HG03064 (cell line): Measurements from ENCODE around the gene MYO1H.

Experiments used
- ATAC-seq: cut with Tn5 transposase; IDR thresholded peaks from one replicate; pipeline ENCODE4 v1.9.1; 2021; ENCODE audit warnings: low read depth; ENCODE audit not compliant: unreplicated experiment

The MYO1H gene

DNA sequence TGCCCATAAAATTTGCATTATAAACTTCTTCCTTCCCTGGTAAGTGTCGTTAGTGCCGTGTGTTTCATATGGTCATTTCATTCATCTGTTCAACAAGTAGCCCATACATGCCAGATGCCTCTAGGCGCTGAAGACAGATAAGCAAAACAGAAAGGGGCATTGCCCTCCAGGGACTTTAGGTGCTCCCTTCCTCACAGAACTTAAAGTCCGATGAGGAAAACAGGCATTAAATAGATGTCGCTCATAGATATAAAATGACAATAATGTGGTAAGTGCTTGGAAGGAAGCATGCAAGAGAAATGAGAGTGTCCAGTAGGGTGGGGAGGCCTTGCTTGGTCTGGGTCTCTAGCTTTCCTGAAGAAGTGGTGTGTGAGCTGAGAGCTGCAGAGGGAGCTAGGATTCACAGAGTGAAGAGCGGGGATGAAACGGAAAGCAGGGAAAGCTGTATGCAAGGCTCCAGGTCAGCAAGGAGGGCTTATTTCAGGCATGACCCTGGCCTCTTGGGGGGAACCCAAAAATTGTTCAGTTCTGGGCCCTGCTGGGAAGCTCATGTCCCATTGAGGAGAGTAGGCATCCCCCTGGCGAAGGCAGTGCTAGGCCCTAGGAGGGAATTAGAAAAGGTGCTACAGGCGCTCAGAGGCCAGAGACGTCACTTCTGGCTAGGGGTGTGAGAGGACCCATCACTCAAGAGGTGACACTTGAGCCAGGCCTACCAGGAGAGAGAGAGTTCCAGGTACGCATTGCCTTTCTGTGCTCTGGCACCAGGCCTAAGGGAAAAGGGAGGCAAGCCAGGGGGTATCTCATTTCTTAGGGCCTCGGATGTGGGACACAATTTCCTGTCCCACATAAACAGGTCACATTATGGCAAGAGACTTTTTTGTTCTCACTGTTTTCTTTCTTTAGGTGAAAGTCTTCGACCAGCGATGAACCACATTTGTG lies 141.6 kb downstream of the MYO1H start:
- no peak for ATAC-seq

DNA sequence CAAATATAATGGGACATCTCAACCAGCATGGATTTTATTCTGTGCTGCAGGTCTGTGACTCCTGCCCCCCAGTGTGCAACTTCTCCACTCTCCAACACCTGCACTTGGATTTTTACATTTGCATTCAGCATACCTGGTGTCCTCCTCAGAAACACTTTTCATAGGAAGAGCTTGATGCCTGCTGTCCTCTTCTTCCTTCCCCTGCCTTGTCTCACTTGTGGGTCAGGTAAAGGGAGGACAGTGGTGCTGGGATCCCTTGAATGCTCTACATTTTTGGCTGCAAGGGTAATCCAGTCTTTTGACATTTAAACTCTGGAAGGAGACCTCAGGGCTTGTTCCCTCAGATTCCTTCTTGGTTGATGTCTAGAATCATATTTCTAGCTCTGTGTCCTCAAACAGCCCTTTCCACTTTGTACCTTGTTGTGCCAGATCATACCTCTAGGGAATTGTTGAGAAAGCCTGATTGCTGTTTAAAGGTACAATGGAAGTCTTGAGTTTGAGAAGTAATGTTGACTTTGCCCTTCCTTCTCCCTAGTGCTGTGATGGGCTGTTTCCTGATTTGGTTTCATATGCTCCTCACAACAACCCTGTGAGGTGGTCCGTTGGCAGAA lies 142.4 kb downstream of the MYO1H start:
- no peak for ATAC-seq

DNA sequence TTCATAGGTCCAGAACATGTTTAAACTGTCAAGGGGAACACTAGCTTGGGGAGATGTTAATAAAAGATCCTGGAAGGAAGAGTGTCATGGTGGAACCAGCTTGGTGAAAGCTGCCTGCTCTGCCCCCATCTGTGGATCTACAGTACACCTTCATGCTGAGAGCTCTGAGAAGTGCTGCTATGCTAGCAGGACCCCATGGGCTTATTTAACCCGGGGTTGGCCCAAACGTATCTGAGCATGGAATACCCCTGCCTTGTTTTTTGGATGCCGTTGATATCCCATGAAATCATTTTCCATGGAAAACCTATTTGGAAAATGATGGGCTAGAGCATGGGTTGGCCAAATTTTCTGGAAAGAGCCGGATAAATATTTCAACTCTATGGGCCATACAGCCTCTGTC lies 144.0 kb downstream of the MYO1H start:
- no peak for ATAC-seq

DNA sequence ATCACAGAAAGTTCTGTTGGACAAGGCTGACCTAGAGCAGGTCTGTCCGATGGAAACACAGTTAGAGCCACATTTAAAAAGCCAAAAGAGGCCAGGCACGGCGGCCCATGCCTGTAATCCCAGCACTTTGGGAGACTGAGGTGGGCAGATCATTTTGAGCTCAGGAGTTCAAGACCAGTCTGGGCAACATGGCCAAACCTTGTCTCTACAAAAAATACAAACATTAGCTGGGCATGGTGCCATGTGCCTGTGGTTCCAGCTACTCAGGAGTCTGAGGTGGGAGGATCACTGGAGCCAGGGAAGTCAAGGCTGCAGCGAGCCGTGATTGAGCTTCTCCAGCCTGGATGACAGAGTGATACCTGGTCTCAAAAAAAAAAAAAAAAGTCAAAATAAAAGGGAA lies 144.7 kb downstream of the MYO1H start:
- no peak for ATAC-seq

DNA sequence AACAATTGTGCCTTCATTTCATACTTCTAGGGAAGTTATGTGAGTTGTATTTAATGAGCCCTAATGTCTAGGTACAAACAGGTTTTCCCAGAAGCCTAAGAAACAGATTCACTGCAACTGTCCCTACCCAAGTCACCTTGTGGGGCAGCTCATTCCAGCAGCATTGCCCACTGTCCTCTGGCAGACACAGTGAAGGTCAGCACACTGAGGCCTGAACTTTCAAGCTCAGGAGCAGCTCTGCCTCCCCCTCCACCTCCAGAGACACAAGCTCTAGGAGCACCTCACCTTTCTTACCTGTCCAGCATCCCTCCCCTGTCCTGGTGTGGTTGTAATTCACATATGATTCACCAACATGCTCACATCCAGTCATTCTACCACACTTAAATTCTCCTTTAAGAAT lies 145.4 kb downstream of the MYO1H start:
- ATAC-seq, result no peak

DNA sequence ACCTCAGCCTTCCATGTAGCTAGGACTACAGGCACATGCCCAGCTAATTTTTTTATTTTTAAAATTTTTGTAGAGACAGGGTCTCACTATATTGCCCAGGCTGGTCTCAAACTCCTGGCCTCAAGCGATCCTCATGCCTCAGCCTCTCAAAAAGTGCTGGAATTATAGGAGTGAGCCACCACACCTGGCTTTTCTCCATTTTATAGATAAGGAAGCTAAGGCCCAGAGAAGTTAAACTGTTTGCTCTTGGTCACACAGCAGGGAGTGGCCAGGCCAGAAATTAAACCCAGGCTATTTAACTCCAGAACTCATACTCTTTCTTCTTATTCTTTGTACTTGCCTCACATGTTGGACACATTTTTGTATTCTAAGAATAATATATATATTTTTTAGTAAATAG lies 146.2 kb downstream of the MYO1H start:
- no peak for ATAC-seq

DNA sequence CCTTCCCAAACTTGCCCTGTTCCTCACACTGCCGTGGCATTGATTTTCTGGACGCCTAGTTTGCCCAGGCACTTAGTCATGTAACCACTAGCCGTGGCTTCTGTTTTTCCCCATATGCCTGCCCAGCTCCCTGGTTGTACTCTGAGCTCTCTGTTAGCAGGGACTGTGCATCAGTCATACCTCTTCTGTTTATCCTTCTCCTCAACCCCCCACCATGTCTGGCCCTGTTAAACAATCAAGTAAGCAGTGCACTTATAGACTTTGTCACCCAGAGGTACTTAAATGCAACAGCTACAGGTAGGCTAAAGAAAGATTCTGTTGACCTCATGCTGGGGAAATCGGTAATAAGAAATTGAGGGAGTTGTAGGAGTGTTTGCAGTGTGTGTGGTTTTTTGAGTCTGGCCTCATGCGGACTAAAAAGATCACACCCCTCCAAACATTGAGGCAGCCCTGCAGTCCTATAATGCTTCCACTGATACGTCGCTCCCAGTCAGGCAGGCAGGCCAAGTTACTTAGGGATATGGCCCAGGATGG lies 146.7 kb downstream of the MYO1H start:
- no peak for ATAC-seq

DNA sequence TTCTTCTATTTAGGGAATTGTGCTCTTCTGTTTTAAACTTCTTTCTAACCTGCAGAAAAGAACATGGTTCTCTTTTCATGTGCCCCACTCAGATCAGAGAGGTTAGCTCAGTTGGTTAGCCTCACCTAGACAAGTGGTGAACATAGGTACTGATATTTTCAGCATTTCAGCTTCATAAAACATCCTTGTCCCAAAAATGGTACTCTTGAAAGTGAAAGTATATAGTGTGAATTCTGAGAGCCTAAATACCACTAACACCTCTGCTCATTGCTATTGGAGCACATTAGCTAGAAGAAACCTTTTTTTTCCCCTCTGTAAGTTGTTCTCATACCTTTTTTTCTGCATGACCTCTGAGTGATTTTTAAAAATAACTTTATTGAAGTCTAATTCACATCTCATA lies 147.3 kb downstream of the MYO1H start:
- no peak for ATAC-seq

DNA sequence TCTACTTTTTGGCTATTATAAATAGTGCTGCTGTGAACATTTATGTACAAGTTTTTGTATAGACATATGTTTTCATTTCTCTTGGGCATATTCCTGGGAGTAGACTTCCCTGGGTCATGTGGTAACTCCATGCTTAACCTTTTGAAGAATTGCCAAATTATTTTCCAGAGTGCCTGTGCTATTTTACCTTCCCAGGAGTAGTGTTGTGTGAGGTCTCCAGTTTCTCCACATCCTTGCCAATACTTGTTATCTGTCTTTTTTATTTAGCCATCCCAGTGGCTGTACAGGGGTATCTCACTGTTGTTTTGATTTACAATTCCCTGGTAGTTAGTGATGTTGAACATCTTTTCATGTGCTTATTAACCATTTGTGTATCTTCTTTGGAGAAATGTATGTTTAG lies 148.6 kb downstream of the MYO1H start:
- no peak for ATAC-seq

DNA sequence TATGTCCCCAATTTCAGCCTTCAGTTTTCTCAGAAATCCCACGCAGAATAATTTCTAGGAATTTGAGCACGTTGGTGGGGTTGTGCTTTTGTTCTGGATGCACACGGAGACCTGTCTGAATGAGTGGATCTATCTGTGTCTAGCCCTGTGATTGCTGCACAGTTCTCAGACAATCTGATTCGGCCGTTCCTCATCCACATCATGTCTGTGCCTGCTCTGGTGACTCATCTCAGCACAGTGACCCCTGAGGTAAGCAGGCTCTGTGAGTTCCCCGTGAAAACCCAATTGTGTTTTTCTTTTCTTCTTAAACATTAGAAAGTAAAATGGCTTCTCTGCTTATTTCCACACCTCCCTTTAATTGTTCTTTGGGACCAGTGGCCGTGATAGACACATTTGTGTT lies 150.0 kb downstream of the MYO1H start:
- ATAC-seq, result no peak
